Stimulated activated CD8-positive, alpha-beta memory T cell treated with anti-CD3 and anti-CD28 coated beads, Interleukin-4, amount 100 ng/mL, for 48 hours (primary cell): ENCODE data around the gene CAPNS1.
"Not testable (repeated sequence)": the region's sequence is repeated elsewhere in the genome, so short reads cannot be mapped to it uniquely, and the experiment has no call there.

Experiments
- DNase-seq: peaks from one replicate; pipeline ENCODE4 v3.0.0-alpha.2; 2020

The CAPNS1 gene

DNA sequence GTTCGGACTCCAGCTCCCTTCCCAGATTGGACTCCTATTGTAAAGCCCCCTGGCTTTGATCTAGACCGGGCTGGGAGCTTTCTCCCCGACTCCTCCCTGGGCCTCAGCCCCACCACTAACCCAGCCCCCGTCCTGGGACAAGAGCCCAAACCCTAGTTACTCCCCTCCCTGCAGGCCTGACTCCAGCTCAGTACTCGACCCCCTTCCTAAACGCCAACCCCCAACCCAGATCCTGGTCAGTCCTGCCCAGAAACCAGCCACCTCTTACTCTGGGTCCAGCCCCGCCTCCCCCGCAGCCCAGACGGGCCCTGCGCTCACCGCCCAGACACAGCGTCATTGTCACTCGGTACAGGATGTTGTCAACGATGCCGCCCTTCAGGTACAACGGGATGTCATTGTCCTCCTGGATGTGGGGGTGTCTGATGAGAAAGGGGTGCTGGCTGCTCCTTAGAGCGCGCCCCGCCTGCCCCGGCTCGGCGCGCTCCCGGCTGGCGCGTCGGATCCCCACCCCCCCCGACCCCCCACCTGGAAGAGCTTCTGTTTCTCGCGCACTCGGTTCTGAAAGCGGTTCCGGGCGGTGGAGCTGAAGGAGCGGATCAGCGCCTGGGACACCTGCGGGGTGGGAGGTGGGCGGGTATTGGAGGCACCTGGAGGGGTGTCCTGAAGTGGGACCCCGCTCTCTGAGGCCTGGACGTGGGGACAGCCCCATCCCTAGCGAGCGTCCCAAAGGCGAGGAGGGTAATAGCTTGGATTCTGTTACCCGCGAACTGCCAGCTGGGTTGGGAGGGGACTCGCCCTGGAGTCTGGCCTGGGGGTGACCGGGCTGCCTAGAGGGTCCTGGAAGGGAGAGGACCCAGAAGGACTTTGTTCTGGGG lies 11.5 kb downstream of the CAPNS1 start:
- no peak for DNase-seq

DNA sequence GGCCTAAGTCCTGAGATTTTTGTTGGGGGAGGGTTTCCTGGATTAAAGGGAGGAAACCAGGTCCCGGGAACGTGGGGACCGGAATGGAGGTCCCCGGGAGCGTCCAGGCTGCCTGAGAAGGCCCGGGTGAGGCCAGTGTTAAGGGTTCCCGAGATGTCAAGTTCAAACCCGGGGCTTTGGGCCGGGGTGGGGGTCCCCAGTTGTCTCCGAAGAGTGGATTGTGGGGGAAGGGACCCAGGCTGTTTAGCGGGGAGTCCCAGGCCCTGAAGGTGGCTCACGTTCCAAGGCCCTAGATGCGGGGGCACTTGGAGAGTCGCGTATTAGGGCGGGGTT lies 12.1 kb downstream of the CAPNS1 start:
- DNase-seq: no peak

DNA sequence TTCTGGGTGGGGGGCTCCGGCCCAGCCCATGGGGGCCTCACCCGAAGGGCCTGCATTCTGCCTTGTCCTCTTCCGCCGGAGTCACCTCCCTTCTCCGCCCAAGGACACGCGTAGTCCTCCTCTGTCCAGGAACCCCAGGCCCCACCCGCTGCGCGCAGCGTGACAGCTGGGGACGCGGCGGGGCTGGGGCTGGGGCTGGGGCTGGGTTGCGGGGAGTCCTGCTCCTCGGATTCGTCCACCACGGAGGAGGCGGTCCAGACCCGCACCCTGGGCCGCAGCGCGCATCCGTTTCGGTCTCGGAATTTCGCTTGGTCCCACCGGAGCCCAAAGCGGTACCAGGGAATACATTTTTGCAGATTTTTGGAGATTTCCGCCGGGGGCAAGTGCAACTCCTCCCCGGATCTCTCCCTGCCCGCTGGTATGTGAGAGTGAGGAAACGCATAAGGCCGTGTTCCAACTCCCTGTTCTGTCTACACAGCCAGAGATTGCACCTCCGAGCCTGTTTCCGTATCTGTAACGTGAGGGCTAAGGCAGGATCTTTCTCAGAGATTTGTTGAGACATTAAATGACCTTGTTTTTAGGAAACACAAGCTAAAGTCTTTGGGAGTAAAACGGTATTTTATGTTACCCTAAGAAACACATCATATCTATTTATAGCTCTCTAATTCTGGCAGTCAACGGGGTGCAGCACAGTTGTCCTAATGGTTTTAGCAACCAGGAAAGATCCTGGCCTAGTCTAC lies 12.7 kb downstream of the CAPNS1 start, which contains the start of gene COX7A1:
COX7A1 (minus strand) TSS at position 96 of the 740 bp plus-strand sequence; CDS start at position 56, 40 bp downstream.
- no peak for DNase-seq

DNA sequence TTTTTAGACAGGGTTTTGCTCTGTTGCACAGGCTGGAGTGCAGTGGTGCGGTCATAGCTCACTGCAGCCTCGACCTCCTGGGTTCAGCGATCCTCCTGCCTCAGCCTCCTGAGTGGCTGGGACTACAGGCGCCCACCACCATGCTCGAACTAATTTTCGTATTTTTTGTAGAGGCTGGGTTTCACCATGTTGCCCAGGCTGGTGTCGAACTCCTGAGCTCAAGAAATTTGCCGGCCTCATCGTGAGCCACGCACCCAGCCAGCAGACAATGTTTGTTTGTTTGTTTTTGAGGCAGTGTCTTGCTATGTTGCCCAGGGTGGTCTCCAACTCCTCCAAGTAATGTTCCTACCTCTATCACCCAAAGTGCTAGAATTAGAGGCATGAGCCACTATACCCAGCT lies 13.3 kb downstream of the CAPNS1 start:
- DNase-seq: no peak

DNA sequence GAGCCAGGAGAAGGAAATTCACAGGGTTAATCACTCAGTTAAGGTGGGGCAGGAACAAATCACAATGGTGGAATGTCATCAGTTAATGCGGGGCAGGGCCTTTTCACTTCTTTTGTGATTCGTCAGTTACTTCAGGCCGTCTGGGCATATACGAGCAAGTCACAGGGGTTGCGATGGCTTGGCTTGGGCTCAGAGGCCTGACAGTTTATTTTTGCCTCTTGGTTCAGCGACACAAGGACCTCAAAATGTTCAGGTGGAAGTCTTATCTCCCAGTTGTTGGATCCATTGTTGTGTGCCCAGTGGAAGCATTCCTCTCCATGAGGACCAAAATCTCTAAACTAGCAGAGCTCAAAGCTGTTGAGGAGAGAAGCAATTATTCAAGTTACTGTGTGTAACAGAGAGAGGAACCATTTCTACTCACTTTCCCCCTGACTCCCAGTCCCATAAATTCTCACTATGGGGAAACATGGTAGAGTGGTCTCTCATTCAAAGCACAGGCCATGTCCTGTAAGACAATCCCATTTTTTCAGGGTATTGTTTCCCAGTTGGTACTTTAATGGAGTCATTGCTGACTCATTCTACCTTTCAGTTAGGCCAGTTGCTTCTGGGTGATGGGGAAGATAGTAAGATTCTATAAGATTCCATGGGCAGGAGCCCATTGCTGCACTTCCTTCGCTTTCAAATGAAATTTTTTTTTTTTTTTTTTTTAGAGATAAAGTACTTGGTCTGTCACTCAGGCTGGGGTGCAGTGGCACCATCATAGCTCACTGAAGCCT lies 21.1 kb downstream of the CAPNS1 start:
- no peak for DNase-seq

DNA sequence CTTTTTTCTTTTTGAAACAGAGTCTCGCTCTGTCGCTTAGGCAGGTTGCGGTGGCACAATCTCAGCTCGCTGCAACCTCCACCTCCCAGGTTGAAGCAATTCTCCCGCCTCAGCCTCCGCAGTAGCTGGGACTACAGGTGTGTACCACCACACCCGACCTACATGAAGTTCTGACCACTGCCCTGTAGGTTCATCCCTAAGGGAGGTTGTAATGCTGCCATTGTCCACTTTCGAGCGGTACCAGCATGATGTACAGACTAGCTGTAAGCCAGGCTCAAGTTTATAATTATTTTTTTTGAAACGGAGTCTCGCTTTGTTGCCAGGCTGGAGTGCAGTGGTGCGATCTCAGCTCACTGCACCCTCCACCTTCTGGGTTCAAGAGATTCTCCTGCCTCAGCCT lies 23.9 kb downstream of the CAPNS1 start:
- DNase-seq: no peak

DNA sequence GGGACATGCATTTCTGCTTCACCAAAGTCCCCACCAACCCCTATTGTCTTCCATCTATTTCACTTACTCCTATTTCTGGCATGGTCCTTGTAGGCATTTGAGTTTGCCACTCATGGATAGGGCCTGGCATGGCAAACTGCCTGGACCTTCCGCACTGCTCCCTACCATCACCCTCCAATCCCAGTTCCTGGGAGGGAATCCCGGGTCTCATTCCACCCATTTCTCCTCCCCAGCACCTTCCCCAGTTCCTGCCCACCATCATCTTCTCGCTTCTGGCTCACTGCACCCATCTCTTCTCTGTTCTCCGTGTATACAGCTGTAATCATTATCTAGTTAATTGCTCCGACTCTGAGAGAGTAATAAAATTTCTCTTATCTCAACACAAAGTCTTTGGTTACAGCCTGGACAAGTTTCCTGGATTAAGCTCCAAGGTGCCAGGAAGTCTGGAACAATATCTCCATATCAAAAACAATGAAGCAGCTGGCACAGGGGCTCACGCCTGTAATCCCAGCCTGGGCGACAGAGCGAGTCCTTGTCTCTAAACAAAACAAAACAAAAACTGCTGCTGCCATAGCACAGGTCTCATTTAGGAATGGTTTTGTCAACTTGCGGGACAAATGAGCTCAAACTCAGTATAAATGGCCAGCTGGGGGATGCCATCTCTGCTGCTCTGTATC lies 29.4 kb downstream of the CAPNS1 start:
- DNase-seq: no peak

DNA sequence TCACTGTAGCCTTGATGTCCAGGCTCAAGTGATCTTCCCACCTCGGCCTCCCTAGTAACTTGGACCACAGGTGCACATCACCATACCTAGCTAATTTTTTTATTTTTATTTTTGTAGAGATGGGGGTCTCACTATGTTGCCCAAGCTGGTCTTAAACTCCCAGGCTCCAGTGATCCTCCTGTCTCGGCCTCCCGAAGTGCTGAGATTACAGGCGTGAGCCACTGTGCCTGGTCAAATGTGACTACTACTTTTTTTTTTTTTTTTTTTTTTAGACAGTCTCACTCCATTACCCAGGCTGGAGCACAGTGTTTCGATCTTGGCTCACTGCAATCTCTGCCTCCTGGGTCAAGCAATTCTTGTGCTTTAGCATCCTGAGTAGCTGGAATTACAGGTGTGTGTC lies 33.0 kb downstream of the CAPNS1 start:
- DNase-seq: no peak

DNA sequence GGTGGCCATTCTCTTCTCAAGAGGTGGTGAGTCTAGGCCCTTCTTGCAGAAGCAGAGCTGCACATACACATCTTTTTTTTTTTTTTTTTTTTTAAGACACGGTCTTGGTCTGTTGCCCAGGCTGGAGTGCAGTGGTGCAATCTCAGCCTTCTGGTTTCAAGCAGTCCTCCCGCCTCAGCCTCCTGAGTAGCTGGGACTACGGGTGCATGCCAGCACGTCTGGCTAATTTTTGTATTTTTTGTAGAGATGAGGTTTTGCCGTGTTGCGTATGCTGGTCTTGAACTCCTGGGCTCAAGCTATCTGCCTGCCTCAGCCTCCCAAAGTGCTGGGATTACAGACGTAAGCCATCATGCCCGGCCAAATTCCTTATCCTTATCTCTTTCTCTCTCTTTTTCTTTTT lies 34.0 kb downstream of the CAPNS1 start:
- DNase-seq: not testable (repeated sequence)

DNA sequence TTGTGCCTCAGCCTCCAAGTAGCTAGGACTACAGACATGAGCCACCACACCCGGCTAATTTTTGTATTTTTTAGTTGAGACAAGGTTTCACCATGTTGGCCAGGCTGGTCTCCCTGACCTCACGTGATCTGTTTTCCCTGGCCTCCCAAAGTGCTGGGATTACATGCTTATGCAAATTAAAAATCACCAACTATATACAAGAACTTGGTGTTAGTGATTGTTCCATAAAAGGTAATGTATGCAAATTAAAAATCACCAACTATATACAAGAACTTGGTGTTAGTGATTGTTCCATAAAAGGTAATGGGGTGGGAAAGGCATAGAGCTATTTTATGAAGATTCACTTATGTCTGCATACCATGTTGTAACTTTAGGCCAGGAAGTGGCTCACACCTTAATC lies 39.2 kb downstream of the CAPNS1 start:
- DNase-seq: not testable (repeated sequence)

DNA sequence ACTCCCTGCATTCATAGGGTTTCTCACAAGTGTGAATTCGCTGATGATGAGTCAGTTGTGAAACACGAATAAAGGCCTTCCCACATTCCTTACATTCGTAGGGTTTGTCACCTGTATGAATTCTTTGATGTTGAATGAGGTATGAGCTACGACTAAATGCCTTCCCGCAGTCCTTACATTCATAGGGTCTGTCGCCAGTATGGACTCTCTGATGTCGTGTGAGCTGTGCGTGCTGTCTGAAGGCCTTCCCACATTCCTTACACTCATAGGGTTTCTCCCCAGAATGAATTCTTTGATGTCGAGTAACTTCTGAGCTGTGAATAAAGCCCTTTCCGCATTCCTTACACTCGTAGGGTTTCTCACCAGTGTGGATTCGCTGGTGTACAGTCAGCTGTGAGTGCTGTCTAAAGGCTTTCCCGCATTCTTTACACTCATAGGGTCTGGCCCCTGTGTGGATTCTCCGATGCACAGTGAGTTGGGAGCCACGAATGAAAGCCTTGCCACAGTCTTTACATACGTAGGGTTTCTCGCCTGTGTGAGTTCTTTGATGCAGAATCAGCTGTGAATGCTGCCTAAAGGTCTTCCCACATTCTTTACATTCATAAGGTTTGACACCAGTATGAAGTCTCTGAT lies 42.9 kb downstream of the CAPNS1 start:
- no peak for DNase-seq

DNA sequence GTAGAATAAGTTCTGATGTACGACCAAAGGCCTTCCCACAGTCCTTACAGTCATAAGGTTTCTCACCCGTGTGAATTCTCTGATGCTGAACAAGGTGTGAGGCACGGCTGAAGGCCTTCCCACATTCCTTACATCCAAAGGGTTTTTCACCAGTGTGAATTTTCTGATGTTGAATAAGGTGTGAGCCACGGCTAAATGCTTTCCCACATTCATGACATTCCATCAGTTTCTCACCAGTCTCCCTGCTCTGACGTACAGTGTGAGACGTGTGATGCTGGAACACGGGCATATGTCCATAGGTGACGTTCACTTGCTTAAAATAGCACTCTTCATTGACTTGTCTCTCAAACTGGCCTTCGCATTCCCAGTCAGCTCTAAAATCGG lies 43.4 kb downstream of the CAPNS1 start:
- no peak for DNase-seq

DNA sequence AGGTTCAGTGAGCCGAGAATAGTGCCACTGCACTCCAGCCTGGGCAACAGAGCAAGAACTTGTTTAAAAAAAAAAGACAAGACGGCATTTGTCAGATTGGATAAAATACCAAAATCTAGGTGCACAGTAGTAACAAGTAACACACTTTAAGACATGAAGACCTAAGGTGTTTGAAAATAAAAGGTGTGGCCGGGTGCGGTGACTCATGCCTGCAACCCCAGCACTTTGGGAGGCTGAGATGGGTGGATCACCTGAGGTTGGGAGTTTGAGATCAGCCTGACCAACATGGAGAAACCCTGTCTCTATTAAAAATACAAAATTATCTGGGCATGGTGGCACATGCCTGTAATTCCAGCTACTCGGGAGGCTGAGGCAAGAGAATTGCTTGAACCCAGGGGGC lies 46.9 kb downstream of the CAPNS1 start:
- not testable (repeated sequence) for DNase-seq

DNA sequence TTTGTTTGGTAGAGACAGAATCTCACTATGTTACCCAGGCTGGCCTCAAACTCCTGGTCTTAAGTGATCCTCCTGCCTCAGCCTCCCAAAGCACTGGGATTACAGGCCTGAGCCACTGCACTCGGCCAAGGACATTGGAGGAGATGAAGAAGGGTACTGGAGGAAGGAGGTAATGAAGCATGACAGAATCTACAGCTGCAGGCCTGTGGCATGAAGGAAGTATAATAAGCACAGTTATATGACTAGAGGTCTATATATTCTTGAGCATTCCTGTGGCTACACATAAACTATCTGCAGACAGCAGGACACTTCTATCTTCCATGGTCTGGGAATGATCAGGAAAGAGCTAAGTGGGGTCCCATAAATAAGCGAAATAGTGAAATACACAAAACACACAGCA lies 56.4 kb downstream of the CAPNS1 start:
- DNase-seq: no peak

DNA sequence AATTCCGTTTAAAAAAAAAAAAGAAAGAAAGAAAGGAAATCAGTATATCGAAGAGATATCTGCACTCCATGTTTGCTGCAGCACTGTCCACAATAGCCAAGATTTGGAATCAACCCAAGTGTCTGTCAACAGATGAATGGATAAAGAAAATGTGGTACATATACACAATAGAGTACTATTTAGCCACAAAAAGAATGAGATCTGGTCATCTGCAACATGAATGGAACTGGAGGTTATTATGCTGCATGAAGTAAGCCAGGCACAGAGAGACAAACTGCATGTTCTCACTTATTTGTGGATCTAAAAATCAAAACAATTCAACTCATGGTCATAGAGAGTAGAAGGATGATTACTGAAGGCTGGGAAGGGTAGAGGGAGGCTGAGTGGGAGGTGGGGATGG lies 58.3 kb downstream of the CAPNS1 start:
- DNase-seq: no peak
